Inflammatory macrophage (primary cell): Measurements from ENCODE around the gene OSBPL1A.
A peak's percentile ranks its signal among the peaks of the same experiment; 100 is the strongest.

Experiments
- DNase-seq, 2 donors: peaks; one replicate each; pipeline ENCODE4 v3.0.0-alpha.2; 2020 to 2022

The OSBPL1A gene

GRCh38 chr18:24265502-24266064 lies 132.0 kb downstream of the OSBPL1A start:
- no peak for DNase-seq

GRCh38 chr18:24263050-24263449 lies 134.6 kb downstream of the OSBPL1A start:
- no peak for DNase-seq

GRCh38 chr18:24262087-24262486 lies 135.5 kb downstream of the OSBPL1A start:
- peak; percentile 40 to 47 for DNase-seq

- no peak for DNase-seq
These were observed 137.6 kb downstream of the OSBPL1A start for GRCh38 chr18:24259869-24260641.

- no peak for DNase-seq
These were observed 143.6 kb downstream of the OSBPL1A start for GRCh38 chr18:24254071-24254470.

GRCh38 chr18:24249716-24250115 lies 147.9 kb downstream of the OSBPL1A start:
- no peak for DNase-seq

GRCh38 chr18:24248359-24248758 lies 149.3 kb downstream of the OSBPL1A start:
- no peak for DNase-seq

GRCh38 chr18:24246143-24246542 lies 151.5 kb downstream of the OSBPL1A start:
- no peak for DNase-seq

- DNase-seq = no peak
These were observed 152.9 kb downstream of the OSBPL1A start for GRCh38 chr18:24244698-24245097.

GRCh38 chr18:24243677-24244076 lies 153.9 kb downstream of the OSBPL1A start:
- no peak for DNase-seq

- DNase-seq = no peak
These were observed 158.3 kb downstream of the OSBPL1A start for GRCh38 chr18:24239341-24239740.

GRCh38 chr18:24238387-24238786 lies 159.2 kb downstream of the OSBPL1A start:
- no peak for DNase-seq

GRCh38 chr18:24234850-24235418 lies 162.7 kb downstream of the OSBPL1A start:
- no peak for DNase-seq

- no peak for DNase-seq
These were observed 163.3 kb downstream of the OSBPL1A start for GRCh38 chr18:24234330-24234729.

GRCh38 chr18:24232800-24233199 lies 164.8 kb downstream of the OSBPL1A start:
- no peak for DNase-seq

- peak in 1 of 2 donors; percentile 13 for DNase-seq
These were observed 165.6 kb downstream of the OSBPL1A start for GRCh38 chr18:24231773-24232735.

GRCh38 chr18:24230766-24231165 lies 166.9 kb downstream of the OSBPL1A start:
- DNase-seq = no peak

- DNase-seq = no peak
These were observed 169.0 kb downstream of the OSBPL1A start for GRCh38 chr18:24228667-24229041.

- DNase-seq = peak in 1 of 2 donors; percentile 6
These were observed 169.5 kb downstream of the OSBPL1A start for GRCh38 chr18:24227977-24228666.

- DNase-seq = no peak
These were observed 177.3 kb downstream of the OSBPL1A start for GRCh38 chr18:24220318-24220688.

- no peak for DNase-seq
These were observed 177.9 kb downstream of the OSBPL1A start for GRCh38 chr18:24219561-24220317.

GRCh38 chr18:24214913-24215312 lies 182.7 kb downstream of the OSBPL1A start:
- no peak for DNase-seq
